GM12878 (cell line): ENCODE measurements around the gene P4HA2.

ENCODE experiments used
- CEBPB ChIP-seq, 2 experiments: fragments of 150-350 bp in 1 of 2; IDR thresholded peaks; 2 replicates each; pipeline ENCODE4 v1.6.1; 2012 to 2014; ENCODE audit warnings: low read depth in 2 of 2, low read length in 2 of 2, borderline replicate concordance in 1 of 2, inconsistent platforms in 1 of 2
- DPF2 ChIP-seq: fragments of 450-650 bp; IDR thresholded peaks from 2 replicates; pipeline ENCODE4 v1.6.1; 2017; ENCODE audit warnings: mild to moderate bottlenecking
- EZH2 ChIP-seq: IDR thresholded peaks from 2 replicates; pipeline ENCODE4 v1.6.1; 2012; ENCODE audit warnings: low read depth, mild to moderate bottlenecking, control low read depth, inconsistent platforms, low read length, borderline replicate concordance; ENCODE audit not compliant: control insufficient read depth
- GATAD2B ChIP-seq: fragments of 450-650 bp; conservative IDR thresholded peaks from 2 replicates; pipeline ENCODE4 v1.6.1; 2017; ENCODE audit warnings: low read depth, mild to moderate bottlenecking, moderate library complexity
- HDGF ChIP-seq: fragments of 450-650 bp; IDR thresholded peaks from 2 replicates; pipeline ENCODE4 v1.6.1; 2016; ENCODE audit warnings: antibody characterized with exemption
- KAT2A ChIP-seq: conservative IDR thresholded peaks from 2 replicates; pipeline ENCODE4 v1.6.1; 2011; ENCODE audit warnings: low read depth, low read length; ENCODE audit not compliant: control insufficient read depth
- POLR2A ChIP-seq: IDR thresholded peaks from 2 replicates; pipeline ENCODE4 v1.6.1; 2011; ENCODE audit warnings: low read depth, mild to moderate bottlenecking, low read length
- RFX5 ChIP-seq: IDR thresholded peaks from 2 replicates; pipeline ENCODE4 v1.6.1; 2011; ENCODE audit warnings: low read depth, low read length, improper control_type of control experiment
- TAF1 ChIP-seq: IDR thresholded peaks from 2 replicates; pipeline ENCODE4 v1.6.1; 2011; ENCODE audit warnings: mild to moderate bottlenecking, low read depth, low read length, borderline replicate concordance
- YBX1 ChIP-seq: fragments of 450-650 bp; IDR thresholded peaks from 2 replicates; pipeline ENCODE4 v1.6.1; 2016; ENCODE audit warnings: antibody characterized with exemption
- YY1 ChIP-seq: IDR thresholded peaks from 2 replicates; pipeline ENCODE4 v1.6.1; 2011; ENCODE audit warnings: low read depth, mild to moderate bottlenecking, low read length

- no peak for TF ChIP-seq EZH2
- TF ChIP-seq KAT2A = no peak
- no peak for TF ChIP-seq YY1
- no peak for TF ChIP-seq POLR2A
- no peak for TF ChIP-seq HDGF
- TF ChIP-seq CEBPB (IDR thresholded peaks at IDR 0.05; ENCODE audit: borderline replicate concordance in 1 of 2, low read depth in 2 of 2, low read length in 2 of 2) = no peak
- no peak for TF ChIP-seq RFX5
- TF ChIP-seq YBX1 = no peak
- no peak for TF ChIP-seq TAF1
- TF ChIP-seq DPF2 = no peak
- no peak for TF ChIP-seq GATAD2B
These were observed 5.4 kb upstream of the P4HA2 start for GRCh38 chr5:132233081-132233480.
